Measurements from ENCODE around the gene TRAF3IP1. TPM values are rescaled to one million over a fixed set of nuclear protein-coding genes. Genes with fewer than 3 reads are reported as not detected.

Gene TRAF3IP1
- total and polyA plus RNA-seq, 4 donors: 8.9 to 41.0 (median 14.7) TPM

DNA sequence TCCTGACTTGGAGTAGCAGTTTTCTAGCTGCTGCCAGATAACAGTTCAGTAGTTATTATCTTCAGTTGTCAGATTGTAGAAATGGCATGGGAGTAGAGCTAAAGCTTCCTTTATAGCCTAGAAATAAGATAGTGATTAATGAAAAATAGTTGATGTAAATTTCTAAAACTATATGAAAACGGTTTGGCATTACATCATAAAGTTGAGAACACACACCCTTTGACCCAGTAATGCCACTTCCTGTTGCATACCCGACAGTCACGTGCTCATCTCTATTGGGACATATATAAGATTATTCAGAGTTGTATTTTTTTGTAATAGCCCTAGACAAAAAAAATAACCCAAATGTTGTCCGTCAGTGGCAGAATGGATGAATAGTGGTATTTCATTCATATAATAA lies 67.0 kb downstream of the TRAF3IP1 start:
- 30 to 53% methylated on average over 4 of the region's 4 CpGs for WGBS, 2 donors
- Histone ChIP-seq H3K9ac (ENCODE audit: insufficient read depth in 1 of 2, low read length in 2 of 2) (no peak overlapping the region), H3K4me1 (ENCODE audit: control insufficient read depth in 5 of 5, insufficient read depth in 5 of 5, low read length in 5 of 5) (peaks cover 0 to 3% (median 0%) of the 10 kb centered on the region in 5 donors), H3K27me3 (ENCODE audit: control insufficient read depth in 3 of 3, insufficient read depth in 3 of 3, low read length in 2 of 3) (no peaks in the 10 kb centered on the region), H3K9me3 (ENCODE audit: control insufficient read depth in 4 of 4, insufficient read depth in 3 of 4, low read length in 3 of 4) (no peaks in the 10 kb centered on the region), H3K36me3 (ENCODE audit: control insufficient read depth in 4 of 4, insufficient read depth in 4 of 4, low read length in 4 of 4) (peaks cover 0 to 6% (median 3%) of the 10 kb centered on the region in 4 donors), H3K4me3 (no peak overlapping the region), H3K27ac (ENCODE audit: low read depth in 1 of 2, low read length in 1 of 2) (no peak overlapping the region)
- DNase-seq: no peak
- ATAC-seq (ENCODE audit: insufficient read depth, low FRiP score): no peak
- TF ChIP-seq, protein P1, sequence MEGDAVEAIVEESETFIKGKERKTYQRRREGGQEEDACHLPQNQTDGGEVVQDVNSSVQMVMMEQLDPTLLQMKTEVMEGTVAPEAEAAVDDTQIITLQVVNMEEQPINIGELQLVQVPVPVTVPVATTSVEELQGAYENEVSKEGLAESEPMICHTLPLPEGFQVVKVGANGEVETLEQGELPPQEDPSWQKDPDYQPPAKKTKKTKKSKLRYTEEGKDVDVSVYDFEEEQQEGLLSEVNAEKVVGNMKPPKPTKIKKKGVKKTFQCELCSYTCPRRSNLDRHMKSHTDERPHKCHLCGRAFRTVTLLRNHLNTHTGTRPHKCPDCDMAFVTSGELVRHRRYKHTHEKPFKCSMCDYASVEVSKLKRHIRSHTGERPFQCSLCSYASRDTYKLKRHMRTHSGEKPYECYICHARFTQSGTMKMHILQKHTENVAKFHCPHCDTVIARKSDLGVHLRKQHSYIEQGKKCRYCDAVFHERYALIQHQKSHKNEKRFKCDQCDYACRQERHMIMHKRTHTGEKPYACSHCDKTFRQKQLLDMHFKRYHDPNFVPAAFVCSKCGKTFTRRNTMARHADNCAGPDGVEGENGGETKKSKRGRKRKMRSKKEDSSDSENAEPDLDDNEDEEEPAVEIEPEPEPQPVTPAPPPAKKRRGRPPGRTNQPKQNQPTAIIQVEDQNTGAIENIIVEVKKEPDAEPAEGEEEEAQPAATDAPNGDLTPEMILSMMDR (IDR thresholded peaks at IDR 0.05; ENCODE audit: control extremely low read depth, extremely low read depth): no peak

- Histone ChIP-seq H3K36me3 (ENCODE audit: control insufficient read depth in 4 of 4, insufficient read depth in 4 of 4, low read length in 4 of 4) (no peaks in the 10 kb centered on the region), H3K27ac (ENCODE audit: low read depth in 1 of 2, low read length in 1 of 2) (no peak overlapping the region), H3K27me3 (ENCODE audit: control insufficient read depth in 3 of 3, insufficient read depth in 3 of 3, low read length in 2 of 3) (no peaks in the 10 kb centered on the region), H3K9me3 (ENCODE audit: control insufficient read depth in 4 of 4, insufficient read depth in 3 of 4, low read length in 3 of 4) (no peaks in the 10 kb centered on the region), H3K4me3 (no peak overlapping the region), H3K4me1 (ENCODE audit: control insufficient read depth in 5 of 5, insufficient read depth in 5 of 5, low read length in 5 of 5) (peaks cover 0 to 3% (median 0%) of the 10 kb centered on the region in 5 donors), H3K9ac (ENCODE audit: insufficient read depth in 1 of 2, low read length in 2 of 2) (no peak overlapping the region)
- TF ChIP-seq, protein P1 (IDR thresholded peaks at IDR 0.05; ENCODE audit: control extremely low read depth, extremely low read depth): no peak
- DNase-seq: no peak
- WGBS, 2 donors: 74 to 82% methylated on average over 8 of the region's 8 CpGs
- no peak for ATAC-seq (ENCODE audit: insufficient read depth, low FRiP score)
These were observed 68.5 kb downstream of the TRAF3IP1 start for GRCh38 chr2:238388794-238389193.

DNA sequence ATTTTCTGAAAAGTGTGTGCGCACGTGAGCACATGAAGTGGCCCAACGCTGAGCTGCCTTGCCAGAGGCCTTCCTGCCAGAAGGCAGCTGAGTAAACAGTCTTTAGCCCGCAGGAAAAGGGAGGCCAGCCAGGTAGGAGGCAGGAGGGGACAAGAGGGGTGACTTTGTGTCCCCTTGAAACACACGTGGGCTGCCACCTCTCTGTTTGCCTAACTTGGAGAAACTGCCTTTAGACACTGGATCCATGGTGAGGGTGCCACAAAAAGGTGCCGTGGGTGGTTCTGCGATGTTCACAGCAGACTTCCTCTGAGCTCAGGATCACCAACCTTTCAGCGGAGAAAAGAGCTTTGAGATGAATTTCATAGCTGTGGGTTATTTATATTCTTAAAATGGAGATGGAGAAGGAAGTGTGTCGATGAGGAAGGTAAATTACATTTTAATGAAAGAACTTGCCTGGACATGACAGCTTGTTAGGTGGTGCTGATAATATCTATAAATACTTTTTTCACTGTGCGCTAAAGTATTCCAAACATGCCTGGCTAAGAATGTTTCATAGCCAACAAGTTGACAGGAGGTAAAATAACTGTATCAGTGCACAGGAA lies 69.8 kb downstream of the TRAF3IP1 start:
- Histone ChIP-seq H3K4me1 (ENCODE audit: control insufficient read depth in 5 of 5, insufficient read depth in 5 of 5, low read length in 5 of 5) (peaks cover 0 to 3% (median 0%) of the 10 kb centered on the region in 5 donors), H3K27ac (ENCODE audit: low read depth in 1 of 2, low read length in 1 of 2) (peak overlapping the region; percentile 50 to 79), H3K9me3 (ENCODE audit: control insufficient read depth in 4 of 4, insufficient read depth in 3 of 4, low read length in 3 of 4) (no peaks in the 10 kb centered on the region), H3K36me3 (ENCODE audit: control insufficient read depth in 4 of 4, insufficient read depth in 4 of 4, low read length in 4 of 4) (no peaks in the 10 kb centered on the region), H3K27me3 (ENCODE audit: control insufficient read depth in 3 of 3, insufficient read depth in 3 of 3, low read length in 2 of 3) (no peaks in the 10 kb centered on the region), H3K9ac (ENCODE audit: insufficient read depth in 1 of 2, low read length in 2 of 2) (no peak overlapping the region), H3K4me3 (no peak overlapping the region)
- 32 to 42% methylated on average over 10 of the region's 10 CpGs for WGBS, 2 donors
- ATAC-seq (ENCODE audit: insufficient read depth, low FRiP score): peak; percentile 72
- DNase-seq: peak; percentile 57 to 83 (median 74)
- TF ChIP-seq, protein P1 (IDR thresholded peaks at IDR 0.05; ENCODE audit: control extremely low read depth, extremely low read depth): no peak
